DMS79 (cell line): Measurements from ENCODE around the gene SPON2.

Experiments used
- DNase-seq: peaks from one replicate; lab custom pipeline; 2025; lab: John Stamatoyannopoulos, UW

SPON2 gene

GRCh38 chr4:1195109-1195671 lies 22.8 kb upstream of the SPON2 start:
- DNase-seq = no peak

- DNase-seq = no peak
These were observed 21.9 kb upstream of the SPON2 start for GRCh38 chr4:1194010-1194900.

GRCh38 chr4:1193206-1194009 lies 21.0 kb upstream of the SPON2 start:
- DNase-seq = no peak

GRCh38 chr4:1192493-1193205 lies 20.3 kb upstream of the SPON2 start:
- DNase-seq = no peak

- no peak for DNase-seq
These were observed 19.7 kb upstream of the SPON2 start for GRCh38 chr4:1192091-1192492.

GRCh38 chr4:1191621-1192020 lies 19.2 kb upstream of the SPON2 start:
- no peak for DNase-seq

GRCh38 chr4:1187182-1187581 lies 14.8 kb upstream of the SPON2 start:
- DNase-seq = no peak

- no peak for DNase-seq
These were observed 11.8 kb upstream of the SPON2 start for GRCh38 chr4:1183985-1184773.

GRCh38 chr4:1182313-1182712 lies 9.9 kb upstream of the SPON2 start:
- DNase-seq = no peak

GRCh38 chr4:1180663-1181062 lies 8.3 kb upstream of the SPON2 start:
- no peak for DNase-seq

- DNase-seq = no peak
These were observed 7.6 kb upstream of the SPON2 start for GRCh38 chr4:1179976-1180375.

GRCh38 chr4:1179089-1179441 lies 6.7 kb upstream of the SPON2 start:
- no peak for DNase-seq

GRCh38 chr4:1178300-1179088 lies 6.1 kb upstream of the SPON2 start:
- no peak for DNase-seq

- DNase-seq = no peak
These were observed 5.1 kb upstream of the SPON2 start for GRCh38 chr4:1177274-1178141.

GRCh38 chr4:1176398-1177273 lies 4.3 kb upstream of the SPON2 start:
- no peak for DNase-seq

GRCh38 chr4:1175635-1176229 lies 3.3 kb upstream of the SPON2 start:
- no peak for DNase-seq

- no peak for DNase-seq
These were observed 2.7 kb upstream of the SPON2 start for GRCh38 chr4:1174941-1175634.
